ENCODE measurements around the gene DPP6.

GRCh38 chr7:154927624-154928125 lies 875.5 kb downstream of the DPP6 start:
- peak; percentile 61 to 72 (median 67) for TF ChIP-seq CTCF (IDR thresholded peaks at IDR 0.05)
- no peak for TF ChIP-seq EP300 (IDR thresholded peaks at IDR 0.05; ENCODE audit: low read depth)
- TF ChIP-seq POLR2A (IDR thresholded peaks at IDR 0.05), result no peak
- TF ChIP-seq POLR2AphosphoS5 (IDR thresholded peaks at IDR 0.05), result no peak

Data from transverse colon (tissue), 4 donors.